GM03348 (cell line): ENCODE measurements around the gene ESR1.
"Not testable (repeated sequence)": the region's sequence is repeated elsewhere in the genome, so short reads cannot be mapped to it uniquely, and the experiment has no call there.

Source experiments
- DNase-seq: peaks from one replicate; pipeline ENCODE4 v3.0.0; 2012; ENCODE audit warnings: low spot score

The ESR1 gene

DNA sequence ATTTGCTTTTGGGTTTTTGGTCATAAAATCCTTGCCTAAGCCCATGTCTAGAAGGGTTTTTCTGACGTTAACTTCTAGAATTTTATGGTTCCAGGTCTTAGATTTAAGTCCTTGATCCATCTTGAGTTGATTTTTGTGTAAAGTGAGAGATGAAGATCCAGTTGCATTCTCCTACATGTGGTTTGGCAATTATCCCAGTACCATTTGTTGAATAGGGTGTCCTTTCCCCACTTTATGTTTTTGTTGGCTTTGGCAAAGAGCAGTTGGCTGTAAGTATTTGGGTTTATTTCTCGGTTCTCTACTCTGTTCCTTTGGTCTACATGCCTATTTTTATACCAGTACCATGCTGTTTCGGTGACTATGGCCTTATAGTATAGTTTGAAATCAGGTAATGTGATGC is 86.9 kb downstream of the ESR1 start:
- not testable (repeated sequence) for DNase-seq

DNA sequence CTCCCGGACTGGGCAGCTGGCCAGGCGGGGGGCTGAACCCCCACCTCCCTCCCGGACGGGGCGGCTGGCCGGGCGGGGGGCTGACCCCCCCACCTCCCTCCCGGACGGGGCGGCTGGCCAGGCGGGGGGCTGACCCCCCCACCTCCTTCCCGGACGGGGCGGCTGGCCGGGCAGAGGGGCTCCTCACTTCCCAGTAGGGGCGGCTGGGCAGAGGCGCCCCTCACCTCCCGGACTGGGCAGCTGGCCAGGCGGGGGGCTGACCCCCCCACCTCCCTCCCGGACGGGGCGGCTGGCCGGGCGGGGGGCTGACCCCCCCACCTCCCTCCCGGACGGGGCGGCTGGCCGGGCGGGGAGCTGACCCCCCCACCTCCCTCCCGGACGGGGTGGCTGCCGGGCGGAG is 91.7 kb downstream of the ESR1 start:
- not testable (repeated sequence) for DNase-seq

DNA sequence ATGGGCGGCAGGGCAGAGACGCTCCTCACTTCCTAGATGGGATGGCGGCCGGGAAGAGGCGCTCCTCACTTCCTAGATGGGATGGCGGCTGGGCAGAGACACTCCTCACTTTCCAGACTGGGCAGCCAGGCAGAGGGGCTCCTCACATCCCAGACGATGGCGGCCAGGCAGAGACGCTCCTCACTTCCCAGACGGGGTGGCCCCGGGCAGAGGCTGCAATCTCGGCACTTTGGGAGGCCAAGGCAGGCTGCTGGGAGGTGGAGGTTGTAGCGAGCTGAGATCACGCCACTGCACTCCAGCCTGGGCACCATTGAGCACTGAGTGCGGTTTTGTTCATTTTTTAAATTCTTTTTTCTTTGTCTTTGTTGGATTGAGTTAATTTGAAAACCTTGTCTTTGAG is 92.3 kb downstream of the ESR1 start:
- DNase-seq, result not testable (repeated sequence)

DNA sequence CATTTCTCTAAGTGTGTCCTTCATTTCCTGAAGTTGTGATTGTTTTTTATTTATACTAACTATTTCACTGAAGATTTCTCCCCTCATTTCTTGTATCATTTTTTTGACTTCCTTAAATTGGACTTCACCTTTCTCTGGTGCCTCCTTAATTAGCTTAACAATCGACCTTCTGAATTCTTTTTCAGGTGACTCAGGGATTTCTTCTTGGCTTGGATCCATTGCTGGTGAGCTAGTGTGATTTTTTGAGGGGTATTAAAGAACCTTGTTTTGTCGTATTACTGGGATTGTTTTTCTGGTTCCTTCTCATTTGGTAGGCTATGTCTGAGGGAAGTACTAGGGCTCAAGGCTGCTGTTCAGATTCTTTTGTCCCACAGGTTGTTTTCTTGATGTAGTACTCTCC is 92.8 kb downstream of the ESR1 start:
- DNase-seq, result no peak

DNA sequence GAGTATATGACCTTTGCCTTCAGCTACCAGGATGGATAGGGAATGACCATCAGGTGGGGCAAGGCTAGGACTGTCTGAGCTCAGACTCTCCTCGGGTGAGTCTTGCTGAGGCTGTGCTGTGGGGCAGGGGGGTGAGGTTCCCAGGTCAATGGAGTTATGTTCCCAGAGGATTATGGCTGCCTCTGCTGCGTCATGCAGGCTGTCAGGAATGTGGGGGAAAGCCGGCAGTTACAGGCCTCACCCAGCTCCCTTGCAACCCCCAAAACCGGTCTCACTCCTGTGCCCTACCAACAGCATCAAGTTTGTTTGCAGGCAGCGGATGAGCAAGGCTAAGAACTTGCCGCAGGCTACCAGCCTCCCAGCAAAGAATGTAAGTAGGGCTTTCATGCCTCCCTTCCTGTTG is 93.5 kb downstream of the ESR1 start:
- no peak for DNase-seq

DNA sequence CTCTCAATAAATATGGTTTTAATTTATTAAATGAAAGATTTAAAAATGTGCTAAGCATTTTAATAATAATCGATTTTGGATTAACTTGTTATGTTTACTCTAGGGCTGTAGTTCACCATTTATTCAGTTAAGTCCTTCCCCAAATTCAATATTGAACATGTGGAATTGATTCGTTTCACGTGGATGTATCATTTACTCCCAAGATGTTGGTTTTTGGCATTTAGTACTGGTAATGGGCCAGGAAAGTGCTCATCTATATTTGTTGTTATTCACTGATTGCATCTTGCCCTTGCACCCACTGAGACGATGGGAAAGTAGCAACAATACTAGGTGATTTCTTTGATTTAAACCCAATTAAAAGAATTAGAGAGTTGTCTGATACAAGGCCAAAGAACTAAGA is 97.1 kb downstream of the ESR1 start:
- DNase-seq, result no peak

DNA sequence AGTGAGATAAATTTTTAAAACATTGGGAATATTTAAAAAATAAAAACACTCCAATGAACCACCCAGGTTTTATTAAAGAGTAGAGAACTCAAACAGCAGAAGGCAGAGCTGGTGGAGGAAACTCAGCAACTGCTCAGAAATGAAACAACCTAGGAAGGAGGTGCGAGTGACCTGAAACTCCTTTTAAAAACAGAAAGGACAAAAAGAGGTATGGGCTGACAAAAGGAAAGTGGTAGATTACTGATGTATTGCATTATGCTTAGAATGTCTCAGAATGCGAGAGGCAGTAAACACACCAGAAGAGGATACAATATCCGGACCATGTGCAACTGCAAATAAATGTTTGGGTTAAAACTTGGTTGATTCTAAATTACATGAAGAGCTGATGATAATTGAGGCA is 97.6 kb downstream of the ESR1 start:
- no peak for DNase-seq

DNA sequence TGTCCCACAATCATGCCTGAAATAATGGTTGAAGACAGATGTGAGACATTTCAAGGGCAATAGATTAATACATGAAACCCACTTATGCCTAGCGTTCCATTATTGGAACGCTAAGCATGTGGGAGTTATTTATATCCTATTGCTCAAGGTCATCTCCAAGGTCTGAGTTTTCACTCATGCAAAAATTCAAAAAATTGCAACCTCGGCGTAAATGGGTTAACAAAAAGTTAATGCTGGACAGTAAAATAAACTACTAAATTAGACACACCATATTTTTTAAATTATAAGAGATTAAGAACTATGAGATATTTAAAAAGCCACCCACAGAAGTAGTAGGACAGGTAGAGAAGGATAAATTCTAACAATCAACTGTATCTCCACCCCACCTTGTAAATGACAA is 98.4 kb downstream of the ESR1 start:
- no peak for DNase-seq

DNA sequence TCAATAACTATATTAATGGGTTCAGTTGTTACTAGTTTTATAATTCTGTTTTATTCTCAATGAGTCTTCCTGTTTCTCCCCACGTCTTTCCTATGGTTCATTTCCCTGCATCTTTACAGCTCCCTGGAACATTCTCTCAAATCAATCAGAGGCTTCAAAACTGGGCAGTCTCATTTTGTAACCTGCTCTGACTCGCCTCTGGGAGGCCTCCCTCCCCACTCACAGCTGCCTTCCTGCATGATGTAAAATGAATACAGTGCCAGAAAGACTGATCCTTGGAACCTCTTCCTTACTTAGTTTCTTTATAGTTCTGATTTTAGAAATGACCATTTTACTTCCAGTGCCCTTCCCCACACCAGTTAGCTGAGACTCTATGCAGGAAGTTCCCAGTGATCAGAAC is 103.9 kb downstream of the ESR1 start:
- peak; percentile 13 for DNase-seq

DNA sequence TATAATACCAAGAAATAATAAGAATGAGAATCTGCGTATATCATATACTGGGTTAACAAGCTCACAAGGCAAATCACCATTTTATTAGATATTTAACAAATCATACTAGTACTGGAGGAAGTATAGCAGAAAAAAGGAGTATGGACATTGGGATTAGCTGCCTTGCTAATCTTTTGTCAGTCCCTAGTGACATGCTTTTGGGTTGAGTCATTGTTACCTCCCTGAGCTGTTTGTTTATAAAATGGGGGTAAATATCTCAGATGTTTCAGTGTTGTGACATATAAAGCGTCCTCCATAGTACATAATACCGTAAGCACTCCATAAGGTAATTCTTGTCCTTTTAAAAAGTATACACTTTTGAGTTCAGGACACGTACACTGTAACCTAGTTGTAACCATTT is 107.0 kb downstream of the ESR1 start:
- no peak for DNase-seq

DNA sequence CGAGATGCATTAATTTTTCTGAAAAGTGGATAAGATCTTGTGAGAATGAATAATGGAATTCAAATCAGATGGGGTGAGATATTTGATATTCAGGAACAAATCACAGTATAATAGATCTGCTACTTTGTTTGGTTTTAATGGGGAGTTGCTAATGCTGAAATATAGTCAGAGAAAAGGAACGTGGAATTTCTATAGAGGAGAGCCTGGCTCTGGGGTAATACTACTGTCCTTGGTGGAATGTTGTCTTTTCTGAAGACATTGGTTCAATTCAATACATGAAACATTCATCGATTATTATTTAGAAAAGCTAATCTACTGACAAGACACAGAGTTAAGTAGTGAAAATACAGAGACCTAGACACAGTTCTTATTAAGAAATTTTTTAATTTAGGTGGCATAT is 108.6 kb downstream of the ESR1 start:
- no peak for DNase-seq

DNA sequence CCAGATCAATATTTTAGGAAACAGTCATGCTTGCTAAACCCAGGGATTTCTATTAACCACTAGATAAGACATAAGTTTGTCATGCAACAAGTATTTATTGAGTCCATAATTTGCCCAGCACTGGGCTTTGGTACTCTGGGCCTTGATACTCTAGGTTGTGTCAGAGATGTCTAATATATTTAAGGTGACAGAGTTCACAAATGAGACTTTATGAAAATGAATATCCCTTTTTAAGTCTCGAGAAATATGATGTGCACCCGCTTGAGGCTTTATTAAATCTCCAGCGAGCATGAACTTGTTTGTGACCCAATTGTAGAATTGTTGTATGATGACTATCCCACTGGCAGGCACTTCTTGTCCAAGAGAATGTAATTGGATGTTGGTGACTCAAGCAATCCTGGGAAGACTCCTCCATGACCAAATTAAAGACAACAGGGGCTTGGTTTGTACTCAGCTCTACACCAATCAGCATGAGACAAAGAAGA is 109.2 kb downstream of the ESR1 start:
- peak; percentile 74 for DNase-seq

DNA sequence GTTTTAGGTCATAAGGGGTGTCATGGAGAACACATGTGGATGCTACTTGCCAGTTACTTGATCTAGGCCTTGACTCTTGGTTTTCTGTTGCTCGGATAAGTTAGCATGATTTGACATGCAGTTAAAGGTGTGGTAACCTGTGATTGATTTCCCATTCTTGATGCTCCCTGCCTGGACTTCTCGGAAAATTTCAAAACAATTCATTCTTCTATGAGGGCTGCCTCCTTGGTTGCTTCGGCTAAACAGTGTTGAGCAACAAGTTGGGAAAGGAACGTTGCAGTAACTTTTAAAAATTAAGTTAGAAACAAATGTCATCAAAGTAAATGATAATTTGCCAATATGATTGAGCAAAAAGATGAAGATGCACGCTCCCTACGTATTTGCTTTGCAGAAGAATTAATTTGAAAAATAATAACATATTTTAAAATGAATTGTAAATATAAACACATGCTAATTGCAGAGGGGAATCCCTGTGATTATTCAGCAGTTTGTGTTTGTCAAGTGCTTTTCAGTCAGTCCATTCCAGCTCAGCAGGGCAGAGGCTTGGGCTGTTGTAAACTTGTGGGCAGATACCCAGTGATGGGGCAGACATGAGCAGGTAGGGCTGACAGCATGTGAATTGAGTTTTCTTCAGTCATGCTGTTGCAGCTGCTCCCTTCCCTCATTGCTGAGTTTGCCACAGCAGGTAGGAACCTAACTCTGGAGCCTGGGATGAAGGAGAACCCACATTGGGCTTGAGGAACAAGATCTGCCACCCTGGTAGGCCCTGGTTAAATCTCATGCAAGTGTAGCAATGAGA is 110.2 kb downstream of the ESR1 start:
- DNase-seq, result peak; percentile 14

DNA sequence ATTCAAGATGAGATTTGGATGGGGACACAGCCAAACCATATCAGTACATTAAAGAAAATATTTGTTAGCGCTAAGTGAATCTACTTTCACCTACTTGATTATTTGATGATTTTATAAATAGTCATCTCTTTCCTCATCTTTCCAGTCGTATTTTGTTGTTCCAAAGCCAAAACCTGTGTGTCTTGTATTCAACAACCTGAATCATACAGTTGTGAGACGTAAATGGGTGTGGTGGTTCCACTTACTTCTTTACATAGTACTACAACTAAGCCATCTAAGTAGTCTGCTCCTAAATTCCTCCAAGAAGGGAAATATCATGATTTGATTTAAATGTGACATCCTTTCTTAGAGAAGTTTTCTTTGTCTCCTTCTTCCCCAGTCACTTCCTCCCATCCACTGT is 132.8 kb downstream of the ESR1 start:
- no peak for DNase-seq

DNA sequence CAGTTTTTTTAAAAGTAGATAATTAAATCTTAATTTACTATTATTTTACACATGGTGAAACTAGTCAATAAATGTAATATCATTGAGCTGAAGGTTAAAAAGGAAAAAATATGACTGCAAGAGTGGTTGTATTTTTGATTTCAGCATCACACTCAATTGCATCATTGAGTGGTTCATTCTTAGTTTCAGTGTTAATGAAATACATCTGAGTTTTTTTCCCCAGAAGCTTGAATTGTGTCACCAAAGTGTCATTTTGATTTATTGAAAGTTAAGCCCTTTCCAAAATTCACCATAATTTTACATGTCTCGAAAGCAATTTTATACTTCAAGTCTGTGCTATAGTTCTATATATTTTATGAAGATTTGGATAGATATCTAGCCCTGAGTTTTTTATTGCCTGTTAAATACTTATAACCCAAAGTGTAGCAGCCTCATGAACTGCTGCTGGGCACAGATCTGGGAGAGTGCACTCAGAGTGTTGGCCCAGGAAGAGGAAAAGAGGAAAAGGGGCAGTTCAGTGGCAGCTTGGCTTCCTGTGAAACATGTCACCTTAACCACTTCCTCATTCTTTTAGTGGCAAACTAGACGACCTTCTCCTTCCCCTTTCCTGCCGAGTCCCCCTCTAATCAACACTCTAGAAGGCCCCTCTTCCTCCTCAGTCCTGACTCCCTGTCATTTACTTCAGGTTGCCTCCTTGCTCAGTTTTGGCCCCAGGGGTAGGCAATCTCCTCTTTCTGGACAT is 140.7 kb downstream of the ESR1 start:
- peak; percentile 28 for DNase-seq

DNA sequence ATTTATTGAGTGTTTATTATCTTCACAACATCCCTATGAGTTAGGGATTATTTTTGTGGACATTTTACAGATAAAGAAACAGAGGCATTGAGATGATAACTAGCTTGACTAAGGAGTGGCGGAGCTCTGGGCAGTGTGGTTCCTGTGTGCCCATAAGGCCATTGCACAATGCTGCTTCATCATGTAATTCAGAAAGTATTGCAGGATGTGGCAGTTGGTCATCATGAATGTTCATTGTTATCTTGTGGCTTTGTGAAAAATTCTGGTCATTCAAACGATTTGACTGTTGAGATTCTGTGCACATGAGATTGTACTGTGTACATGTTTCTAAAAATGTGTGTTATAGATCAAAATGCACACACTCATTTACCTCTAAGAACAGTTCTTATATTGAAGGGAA is 150.8 kb downstream of the ESR1 start:
- DNase-seq, result peak; percentile 57

DNA sequence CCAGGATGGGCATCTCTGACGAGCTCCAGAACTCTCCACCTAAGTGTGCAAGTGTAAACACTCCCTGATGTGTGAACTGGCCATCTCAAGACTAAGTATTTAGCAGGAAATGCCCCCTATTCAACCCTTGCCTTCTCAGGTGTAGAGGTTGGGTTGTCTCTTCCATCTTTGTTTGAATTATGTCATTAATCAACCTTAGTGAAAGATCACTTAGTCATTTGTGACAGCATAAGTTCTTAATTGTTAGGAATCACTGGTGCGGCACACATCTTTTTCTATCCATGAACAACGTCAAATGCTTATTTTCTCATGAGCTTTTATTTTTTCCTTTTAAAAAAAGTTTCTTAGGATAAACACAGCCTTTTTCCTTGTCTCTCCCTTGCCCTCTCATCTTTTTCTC is 151.6 kb downstream of the ESR1 start:
- DNase-seq, result no peak

DNA sequence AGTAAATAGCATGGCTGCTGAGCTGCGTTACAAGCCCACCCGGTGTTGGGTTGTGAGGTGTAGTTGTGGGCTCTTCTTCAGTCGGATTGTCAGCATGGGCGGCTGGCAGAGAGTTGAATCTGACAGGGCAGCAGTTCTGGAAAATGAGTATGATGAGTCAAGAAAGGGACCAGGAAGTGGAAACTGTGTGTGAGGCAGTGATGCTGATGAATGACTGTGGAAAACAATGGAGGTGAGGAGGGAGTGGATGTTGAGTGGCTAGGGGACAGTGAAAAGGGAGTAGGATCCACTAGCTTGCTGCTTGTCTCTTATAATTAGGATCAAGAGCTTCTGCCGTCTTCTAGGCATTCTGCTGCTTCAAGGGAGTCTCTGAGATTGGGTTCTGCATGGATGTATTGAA is 154.3 kb downstream of the ESR1 start:
- DNase-seq, result no peak

DNA sequence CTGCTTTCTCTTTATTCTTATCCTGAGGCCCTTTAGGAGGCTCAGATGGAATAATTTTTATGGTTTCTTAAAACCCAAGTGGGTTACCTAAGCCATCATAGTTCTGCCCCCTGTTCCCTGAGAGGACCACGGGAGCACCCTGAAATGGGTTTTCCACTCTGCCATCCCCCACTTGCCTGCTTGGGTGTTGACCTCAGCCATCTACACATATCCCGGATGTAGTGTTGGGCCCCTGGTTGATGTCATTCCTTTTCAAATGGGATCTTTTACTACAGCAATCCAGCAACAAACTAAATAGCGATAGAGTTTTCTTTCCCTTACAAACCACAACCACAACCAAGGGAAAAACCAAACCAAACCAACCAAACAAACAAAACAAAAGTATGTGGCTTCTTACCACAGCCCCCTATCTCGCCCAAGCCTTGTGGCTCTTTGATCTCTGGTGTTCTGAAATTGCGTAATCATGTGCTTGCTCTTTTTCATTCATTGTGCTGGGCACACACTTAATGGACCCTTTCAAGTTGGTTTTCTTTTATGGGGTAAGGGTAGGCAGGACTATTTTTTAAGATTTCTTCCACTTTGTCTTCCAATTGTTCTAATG is 154.9 kb downstream of the ESR1 start:
- no peak for DNase-seq

DNA sequence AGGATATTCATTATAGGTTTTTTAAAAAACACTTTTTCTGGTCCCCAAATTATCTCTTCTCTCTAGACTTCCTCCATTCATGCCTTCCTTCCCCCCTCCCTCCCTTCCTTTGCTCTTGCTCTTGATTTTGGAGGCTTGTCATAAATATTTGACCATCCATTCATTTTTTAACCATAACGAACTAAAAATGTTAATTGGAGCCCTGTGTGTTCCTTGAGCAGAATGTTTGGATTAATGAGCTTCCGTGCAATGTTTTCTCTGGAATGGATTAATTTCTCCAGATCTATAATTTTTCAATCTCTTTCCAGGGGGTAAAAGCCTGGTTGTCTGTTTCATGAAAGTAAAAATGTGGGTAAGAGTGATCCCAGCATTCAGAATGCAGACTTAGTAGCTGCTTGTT is 155.5 kb downstream of the ESR1 start:
- peak; percentile 20 for DNase-seq

DNA sequence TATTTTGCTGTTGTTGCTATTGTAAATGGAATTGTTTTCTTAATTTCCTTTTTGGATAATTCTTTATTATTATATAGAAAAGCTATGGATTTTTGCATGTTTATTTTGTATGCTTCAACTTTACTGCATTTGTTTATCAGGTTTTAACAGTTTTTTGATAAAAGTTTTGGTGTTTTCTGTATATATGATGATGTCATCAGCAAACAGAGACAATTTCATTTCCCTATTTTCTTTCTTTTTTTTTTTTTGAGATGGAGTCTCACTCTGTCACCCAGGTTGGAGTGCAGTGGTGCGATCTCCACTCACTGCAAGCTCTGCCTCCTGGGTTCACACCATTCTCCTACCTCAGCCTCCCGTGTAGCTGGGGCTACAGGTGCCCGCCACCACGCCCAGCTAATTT is 156.9 kb downstream of the ESR1 start:
- DNase-seq, result not testable (repeated sequence)

DNA sequence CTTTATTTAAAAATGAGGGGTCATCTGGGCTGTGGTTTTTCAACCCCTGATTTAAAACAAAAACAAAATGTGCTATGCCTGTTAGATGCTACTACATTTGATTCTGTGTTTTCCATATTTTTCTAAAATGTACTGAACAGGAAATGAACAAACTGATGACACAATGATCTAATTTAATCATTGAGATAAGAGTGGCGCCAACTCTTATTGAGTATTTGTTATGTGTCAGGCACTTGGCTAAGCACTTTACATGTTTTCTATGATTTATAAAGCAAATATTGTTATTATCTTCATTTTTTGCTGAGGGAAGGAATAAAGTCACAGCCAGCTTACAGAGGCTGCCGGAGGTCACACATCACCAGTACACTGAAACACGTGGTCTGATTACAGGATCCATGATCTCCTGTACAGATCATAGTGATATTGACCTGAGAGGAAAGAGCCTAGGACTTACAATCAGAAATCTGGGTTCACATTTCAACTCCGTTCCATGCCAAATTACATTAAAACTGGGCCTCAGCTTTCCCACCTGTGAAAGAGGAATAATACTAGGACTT is 166.7 kb downstream of the ESR1 start:
- DNase-seq, result no peak

DNA sequence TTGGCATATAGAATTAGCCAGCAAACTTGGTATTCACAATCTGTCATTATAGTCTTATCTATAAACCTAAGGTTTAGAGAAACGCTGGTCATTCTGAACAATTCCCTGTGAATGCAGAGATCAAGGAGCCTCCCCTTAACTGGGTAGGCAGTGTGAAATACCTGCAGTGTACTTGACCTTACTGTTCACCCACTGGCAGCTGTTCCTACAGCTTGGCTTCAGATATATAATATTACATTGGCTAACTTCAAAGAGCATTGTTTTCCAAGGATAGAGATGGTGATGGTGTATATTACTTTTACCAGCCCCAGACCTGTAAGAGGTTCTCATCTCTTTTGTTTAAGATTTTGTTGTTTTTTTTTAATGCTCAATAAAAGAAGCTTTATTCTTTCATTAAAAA is 168.3 kb downstream of the ESR1 start:
- DNase-seq, result no peak
